HG03342 (cell line): Measurements from ENCODE around the gene AUP1.

Experiments
- ATAC-seq: cut with Tn5 transposase; IDR thresholded peaks from one replicate; pipeline ENCODE4 v1.9.1; 2021; ENCODE audit warnings: mild to moderate bottlenecking, moderate library complexity; ENCODE audit not compliant: unreplicated experiment

AUP1 gene

DNA sequence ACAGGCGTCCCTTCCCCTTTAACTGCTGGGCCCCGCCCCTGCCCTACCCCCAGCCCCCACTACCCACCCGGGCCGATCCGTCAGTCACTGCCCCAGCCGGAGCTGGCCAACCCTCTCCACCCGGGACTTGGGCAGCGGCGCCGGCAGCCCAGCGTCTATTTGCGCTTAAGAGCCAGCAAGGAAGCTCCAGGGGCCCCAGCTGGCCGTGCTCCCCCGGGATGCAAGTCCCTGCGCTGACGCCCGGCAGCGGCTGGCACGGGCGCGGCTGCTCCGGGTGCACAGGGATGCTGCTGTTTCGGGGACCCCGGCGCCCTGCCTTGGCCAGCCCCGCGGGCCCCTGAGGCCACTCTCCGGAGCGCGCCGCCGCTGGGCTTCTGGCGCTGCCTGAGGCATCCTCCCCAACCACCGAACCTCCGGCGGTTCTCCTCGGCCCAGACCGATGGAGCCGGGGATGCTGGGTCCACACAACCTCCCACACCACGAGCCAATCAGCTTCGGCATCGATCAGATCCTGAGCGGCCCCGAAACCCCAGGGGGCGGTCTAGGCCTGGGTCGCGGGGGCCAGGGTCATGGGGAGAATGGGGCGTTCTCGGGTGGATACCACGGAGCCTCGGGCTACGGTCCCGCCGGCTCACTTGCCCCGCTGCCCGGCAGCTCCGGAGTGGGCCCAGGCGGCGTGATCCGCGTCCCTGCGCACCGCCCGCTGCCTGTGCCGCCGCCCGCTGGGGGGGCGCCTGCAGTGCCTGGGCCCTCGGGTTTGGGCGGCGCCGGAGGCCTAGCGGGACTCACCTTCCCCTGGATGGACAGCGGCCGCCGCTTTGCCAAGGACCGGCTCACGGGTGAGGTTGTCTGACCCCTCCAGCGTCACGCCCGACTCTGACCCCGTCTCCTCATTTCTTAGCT is 14.9 kb downstream of the AUP1 start, which contains the start of gene TLX2:
Gene TLX2 (plus strand): TSS at position 83 of the 903 bp plus-strand sequence. CDS start 357 bp downstream, at position 440.
- no peak for ATAC-seq

GRCh38 chr2:74513605-74514367 is 15.7 kb downstream of the AUP1 start:
- no peak for ATAC-seq

DNA sequence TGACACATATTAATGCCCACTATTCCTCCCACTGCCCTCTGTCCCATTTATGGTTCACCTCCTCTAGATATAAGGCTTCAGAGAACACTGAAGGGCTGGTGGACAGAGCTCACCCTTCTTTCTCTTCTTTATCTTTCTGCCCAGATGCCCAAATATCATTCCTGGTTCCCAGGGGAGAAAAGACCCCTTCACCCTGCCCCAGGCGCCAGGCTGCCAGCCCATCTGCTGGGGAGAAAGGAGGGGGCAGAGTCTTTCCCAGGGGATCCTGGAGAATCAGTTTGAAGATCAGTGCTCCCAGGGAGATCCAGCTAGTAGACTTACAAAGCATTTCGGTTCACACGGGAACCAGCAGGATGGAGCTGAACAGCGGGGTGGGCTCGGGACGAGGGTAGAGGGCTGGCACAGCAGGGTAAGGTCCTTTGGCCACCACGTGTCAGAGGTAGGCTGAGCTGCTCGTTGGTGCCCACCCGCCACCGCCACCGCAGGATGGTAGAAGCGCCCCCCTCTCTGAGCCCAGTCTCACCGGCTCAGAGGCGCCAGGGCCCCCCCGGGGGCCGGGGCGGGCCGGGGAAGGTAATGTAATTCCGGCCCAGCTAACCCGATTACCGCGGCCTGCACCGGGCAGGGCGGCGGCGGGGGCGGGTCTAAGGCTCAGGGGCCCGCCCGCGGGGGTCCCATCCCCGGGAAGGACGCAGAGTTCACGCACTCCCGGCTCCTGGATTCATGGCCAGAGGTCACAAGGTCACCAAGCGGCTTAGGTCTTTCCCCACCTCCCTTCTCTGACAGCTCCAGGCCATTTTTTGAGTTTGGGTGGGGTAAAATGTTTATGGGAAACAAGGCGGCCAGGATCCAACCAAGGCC is 16.5 kb downstream of the AUP1 start:
- no peak for ATAC-seq

DNA sequence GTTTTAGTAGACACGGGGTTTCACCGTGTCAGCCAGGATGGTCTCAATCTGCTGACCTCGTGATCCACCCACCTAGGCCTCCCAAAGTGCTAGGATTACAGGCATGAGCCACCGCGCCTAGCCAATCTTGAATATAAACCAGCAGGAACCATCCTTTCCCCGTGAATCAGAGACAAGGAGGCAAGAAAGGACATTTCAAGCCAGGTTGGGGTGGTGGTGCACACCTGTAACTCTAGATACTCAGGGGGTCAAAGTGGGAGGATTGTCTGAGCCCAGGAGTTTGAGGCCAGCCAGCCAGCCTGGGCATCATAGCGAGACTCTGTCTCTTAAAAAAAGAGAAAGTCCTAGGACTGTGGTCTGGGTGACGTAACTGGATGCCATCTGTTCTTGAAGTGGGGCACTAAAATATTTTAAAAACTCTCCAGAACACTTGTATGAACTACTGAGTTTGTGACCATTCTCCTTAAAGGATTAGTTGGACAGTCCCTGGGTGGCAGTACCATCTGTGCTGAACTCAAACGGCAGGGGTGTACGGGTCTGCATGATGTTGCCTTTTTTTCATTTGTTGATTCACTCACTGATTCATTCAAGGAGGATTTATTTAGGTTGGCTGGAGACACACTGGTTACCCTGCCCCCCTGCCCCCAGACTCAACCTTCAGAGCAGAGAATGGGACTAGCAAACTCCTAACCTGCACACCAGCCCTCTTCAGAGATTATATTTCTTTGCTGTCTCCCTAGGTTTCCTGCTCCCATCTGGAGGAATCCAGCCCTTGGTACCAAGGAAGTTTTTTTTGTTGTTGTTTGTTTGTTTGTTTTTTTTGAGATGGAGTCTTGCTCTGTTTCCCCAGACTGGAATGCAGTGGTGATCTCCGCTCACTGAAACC is 18.2 kb downstream of the AUP1 start:
- ATAC-seq: no peak

DNA sequence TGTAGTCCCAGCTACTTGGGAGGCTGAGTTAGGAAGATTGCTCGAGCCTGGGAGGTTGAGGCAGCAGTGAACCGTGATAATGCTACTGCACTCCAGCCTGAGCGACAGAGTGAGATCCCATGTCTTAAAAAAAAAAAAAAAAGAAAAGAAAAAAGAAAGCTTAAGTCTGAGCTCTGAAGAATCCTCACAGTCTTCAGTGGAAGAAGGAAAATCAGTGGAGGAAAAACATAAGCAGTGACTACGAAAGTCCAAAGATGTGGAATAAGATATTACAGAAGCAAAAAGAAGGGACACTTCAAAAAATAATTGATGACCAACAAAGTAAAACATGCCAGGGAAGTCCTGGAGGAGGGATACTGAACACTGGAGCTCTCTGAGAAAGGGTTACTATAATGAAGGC is 19.2 kb downstream of the AUP1 start:
- no peak for ATAC-seq

DNA sequence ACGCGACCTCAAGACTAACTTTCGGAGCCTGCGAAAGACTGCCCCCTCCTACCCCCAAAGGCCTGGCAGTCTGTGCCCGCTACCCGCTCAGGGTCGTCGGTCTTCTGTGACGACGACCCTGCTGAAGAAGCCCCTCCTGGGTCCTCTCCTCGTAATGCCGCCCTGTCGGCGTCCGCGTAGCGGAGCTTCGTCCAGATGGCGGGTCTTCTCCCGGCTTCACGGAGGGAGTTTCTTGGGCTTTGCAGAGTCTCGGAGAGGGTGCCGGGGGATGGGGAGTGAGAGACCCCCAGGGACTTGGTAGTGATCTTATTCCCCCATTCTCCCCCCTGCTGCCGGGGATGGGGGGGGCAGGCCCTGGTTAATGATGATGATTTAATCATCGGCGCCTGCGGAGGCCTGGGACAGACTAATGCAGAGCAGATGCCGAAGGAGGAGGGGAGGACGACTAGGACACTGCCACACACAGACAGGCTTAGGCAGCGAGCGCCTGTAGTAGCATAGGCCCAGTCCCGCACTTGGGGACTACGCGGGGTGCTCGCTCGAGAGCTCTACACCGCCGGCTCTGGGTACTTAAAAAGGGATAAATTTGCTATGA is 21.5 kb downstream of the AUP1 start:
- ATAC-seq: peak; percentile 1

GRCh38 chr2:74507145-74507925 is 22.2 kb downstream of the AUP1 start, which contains the start of gene PCGF1:
PCGF1 (minus strand) TSS chr2:74507695; CDS start chr2:74507668, 27 bp downstream.
- peak; percentile 88 for ATAC-seq

- ATAC-seq: no peak
These were observed 23.9 kb downstream of the AUP1 start for GRCh38 chr2:74505448-74506246.

- no peak for ATAC-seq
These were observed 24.9 kb downstream of the AUP1 start for GRCh38 chr2:74504591-74504990.

DNA sequence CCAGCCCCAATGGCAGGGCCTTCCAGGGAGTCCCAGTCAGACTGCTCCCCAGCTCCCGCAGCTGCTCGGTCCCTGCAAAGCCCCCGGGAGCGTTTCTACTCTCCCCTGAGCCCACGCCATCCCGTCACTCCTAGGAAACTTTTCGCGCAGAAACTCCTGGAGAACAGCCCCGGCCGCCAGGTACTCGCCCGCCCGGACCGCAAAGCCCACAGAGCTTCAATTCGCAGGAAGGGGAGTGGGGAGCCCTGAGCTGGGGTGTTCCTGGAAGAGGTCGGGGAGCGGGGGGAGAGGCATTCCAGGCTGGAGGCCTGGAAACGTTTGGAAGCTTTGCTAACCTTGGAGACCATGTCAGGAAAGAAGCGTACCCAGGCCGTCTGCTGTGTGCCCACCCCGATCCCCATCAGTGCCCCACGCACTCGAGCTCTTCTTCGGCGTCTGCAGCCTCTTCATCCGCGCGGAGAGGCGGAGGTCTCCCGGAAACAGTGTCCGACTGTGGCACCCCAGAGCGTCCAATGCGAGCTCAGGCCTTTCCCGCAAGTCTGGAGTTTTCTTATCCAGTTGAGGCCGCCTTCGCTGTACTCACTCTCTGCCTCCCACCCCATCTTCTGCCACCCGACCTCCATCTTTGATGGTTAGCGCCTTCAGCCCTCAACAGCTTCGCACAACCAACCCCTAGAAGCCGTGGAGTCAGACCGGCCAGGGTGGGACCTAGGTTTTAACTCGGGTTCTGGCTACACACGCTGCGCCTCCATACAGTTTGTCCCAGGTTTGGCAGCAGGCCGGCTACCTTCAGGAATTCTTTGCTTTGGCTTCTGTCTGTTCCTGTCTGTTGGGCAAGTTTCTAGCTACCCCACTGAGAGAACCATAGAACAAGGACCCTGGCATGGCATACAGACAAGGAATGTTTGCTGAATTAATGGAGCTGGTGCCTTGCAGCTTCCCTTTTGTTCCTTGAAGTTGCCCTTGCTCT is 25.7 kb downstream of the AUP1 start:
- no peak for ATAC-seq

DNA sequence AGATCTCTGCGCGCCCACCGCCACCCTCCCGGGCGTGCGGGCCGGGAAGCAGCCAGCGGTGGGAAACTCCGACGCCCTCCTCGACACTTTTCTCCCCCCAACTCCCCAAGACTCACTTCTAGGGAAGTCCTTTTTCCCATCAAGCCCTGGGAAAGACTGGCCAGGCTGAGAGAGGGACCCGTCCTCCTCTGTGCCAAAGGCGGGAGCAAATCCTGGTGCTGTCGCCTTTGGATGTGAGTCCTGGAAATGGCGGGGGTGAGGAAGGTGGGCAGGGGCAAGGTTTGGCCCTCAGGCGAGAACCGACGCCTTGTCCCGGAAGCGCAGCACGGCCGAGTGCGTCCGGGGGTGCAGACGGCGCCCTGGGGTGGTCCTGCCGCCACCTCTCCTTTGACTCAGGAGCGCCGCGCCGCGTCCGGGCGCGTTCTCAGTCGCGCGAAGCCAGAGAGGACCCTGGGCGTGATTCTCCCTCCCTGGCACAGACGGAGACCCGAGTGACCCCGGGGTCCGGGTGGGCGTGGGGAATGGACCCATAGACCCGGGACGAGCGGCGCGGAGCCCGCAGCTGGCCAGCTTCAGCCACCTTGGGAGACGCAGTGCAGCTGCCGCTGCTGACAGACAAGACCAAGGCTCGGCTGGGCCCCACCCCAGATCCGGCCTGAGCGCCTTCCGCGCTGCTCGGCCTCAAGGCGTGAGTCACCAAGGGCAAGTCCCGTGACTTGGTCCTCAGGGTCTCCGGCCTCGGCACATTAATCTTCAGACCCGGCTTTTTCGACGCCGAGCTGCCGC is 26.6 kb downstream of the AUP1 start:
- peak; percentile 30 for ATAC-seq

DNA sequence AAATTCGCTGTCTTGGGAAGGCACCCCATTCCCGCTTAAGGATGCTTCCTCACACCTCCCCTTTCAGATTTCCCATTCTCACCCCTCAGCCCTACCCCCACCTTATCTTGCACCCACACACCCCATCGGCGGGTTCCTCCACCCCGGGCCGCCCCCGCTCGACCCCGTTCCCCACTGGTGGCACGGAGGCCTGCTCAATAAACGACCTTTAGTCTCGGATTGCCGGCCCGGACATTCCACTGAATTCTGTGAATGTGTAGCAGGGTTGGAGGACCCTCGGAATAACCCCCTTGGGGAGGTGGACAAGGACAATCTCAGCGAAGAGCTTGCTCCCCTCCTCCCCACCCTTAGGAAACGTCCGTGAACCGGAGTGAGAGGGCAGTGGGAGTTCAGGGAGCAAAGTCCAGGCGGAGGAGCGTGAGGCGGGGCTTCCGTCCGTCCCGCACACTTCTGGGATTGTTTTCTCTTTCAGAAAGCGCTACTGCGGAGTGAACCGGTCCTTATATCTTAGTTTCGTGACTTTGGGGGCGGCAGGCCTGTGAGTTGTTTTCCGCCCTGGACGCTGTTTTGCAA is 27.3 kb downstream of the AUP1 start:
- no peak for ATAC-seq

DNA sequence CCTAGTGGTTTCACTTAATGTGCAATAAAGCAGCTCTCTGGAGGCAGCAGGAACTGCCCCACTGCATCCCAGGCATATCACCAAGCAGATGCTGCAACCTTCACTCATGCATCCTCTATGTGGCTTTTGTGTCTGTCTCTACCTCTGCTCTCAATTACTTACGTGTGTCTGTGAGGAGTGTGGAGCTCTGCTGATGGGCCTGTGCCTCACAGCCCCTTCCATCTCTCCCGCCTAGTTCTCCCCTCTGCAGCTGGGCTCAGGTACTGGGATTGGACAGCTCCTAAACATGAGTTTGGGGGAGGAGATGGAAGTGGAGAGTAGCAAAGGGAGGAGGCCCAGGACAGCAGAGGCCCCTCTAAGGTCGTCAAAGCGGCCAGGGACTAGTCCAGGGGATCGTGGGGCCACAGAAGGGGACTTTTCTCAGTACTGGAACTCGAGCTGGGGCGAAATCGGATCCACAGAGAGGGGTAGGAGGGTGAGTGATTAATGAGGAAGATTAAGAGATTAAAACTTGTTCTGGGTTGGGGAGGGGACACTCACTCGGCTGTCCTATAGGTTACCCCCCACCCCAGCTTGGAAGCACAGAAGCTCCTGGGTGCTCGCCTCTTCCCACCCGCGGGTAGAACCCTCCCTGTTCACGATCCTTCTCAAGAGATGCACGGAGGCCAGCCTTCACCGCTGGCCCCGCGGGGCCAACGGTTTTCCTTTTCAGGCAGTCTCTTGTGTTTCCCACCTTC is 28.0 kb downstream of the AUP1 start:
- ATAC-seq: no peak

- ATAC-seq: no peak
These were observed 28.9 kb downstream of the AUP1 start for GRCh38 chr2:74500578-74500946.
